ENCODE measurements around the gene SCN9A. TPM values are rescaled to one million over a fixed set of nuclear protein-coding genes. Genes with fewer than 3 reads are reported as not detected.
"Not testable (repeated sequence)": the region's sequence is repeated elsewhere in the genome, so short reads cannot be mapped to it uniquely, and the experiment has no call there.

Gene SCN9A
- total and polyA plus RNA-seq, 2 of the 4 experiments (the other 2 are of a cell fraction) = 40.1 to 135 TPM

DNA sequence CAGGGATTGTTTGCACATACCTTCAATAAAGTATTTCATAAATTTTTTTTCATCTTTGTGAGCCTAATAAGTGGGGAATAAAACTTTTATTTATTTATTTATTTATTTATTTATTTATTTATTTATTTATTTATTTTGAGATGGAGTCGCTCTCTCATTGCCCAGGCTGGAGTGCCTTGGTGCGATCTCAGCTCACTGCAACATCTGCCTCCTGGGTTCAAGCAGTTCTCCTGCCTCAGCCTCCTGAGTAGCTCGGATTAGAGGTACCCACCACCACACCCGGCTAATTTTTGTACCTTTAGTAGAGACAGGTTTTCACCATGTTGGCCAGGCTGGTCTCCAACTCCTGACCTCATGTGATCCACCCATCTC, 17.8 kb downstream of the SCN9A start:
- H3K36me3 ChIP-seq (ENCODE audit: control insufficient read depth, insufficient read depth, low read length); H3K9me3 ChIP-seq (ENCODE audit: control insufficient read depth, insufficient read depth, low read length); H3K27ac ChIP-seq (ENCODE audit: insufficient read depth, low read length); H3K27me3 ChIP-seq (ENCODE audit: control insufficient read depth, insufficient read depth, low read length); H3K9ac ChIP-seq (ENCODE audit: low read depth, low read length); H3K14ac ChIP-seq (replicated peaks; ENCODE audit: low read depth, low read length); H3K4ac ChIP-seq (ENCODE audit: low read depth, low read length); dilution Hi-C loops (cut with HindIII; ENCODE audit: low sequenced_read_pairs, unreplicated experiment); BruUV-seq (replicated peaks); H3K23ac ChIP-seq (ENCODE audit: low read depth, low read length); H4K20me1 ChIP-seq (ENCODE audit: insufficient read depth, low read length); POLR2A ChIA-PET (ENCODE audit: unreplicated experiment); H3K18ac ChIP-seq (ENCODE audit: low read depth, low read length); H2AFZ ChIP-seq (replicated peaks; ENCODE audit: low read length, poor library complexity); H3K4me2 ChIP-seq (ENCODE audit: low read depth, low read length); H3K4me3 ChIP-seq (ENCODE audit: insufficient read depth, low read depth, low read length); H2BK5ac ChIP-seq (ENCODE audit: low read depth, low read length, poor library complexity, severe bottlenecking); CTCF ChIA-PET; H2BK120ac ChIP-seq (ENCODE audit: low read depth, low read length); H3K56ac ChIP-seq (ENCODE audit: extremely low read depth, insufficient read depth, low read length); H2BK15ac ChIP-seq (ENCODE audit: low read depth, low read length); H3K9me1 ChIP-seq (ENCODE audit: insufficient read depth, low read length); H2BK20ac ChIP-seq (ENCODE audit: low read depth, low read length); in situ Hi-C loops (cut with MboI; ENCODE audit: low sequenced_read_pairs); DNase-seq; H3K4me1 ChIP-seq (ENCODE audit: control insufficient read depth, insufficient read depth, low read length); ATAC-seq (ENCODE audit: low read depth); H4K8ac ChIP-seq (ENCODE audit: low read depth in 2 of 2, low read length in 2 of 2); H2AK5ac ChIP-seq (ENCODE audit: low read depth, low read length); H4K91ac ChIP-seq (ENCODE audit: insufficient read depth, low read depth, low read length); H2AK9ac ChIP-seq (replicated peaks; ENCODE audit: low read depth, low read length, poor library complexity); H4K5ac ChIP-seq (ENCODE audit: low read depth, low read length): not testable (repeated sequence)
- peaks cover 6 to 25% of the 10 kb centered on the region in 2 experiments; a peak in 3 of 4 replicates for H3K79me1 ChIP-seq (ENCODE audit: low read depth in 1 of 2, low read length in 2 of 2)
- WGBS, 2 experiments (ENCODE audit: extremely low coverage in 2 of 2, insufficient read length in 1 of 2) = 80% methylated on average over 1 of the region's 4 CpGs; no CpG with 5 or more reads in 1 of the 2 experiments
- intact Hi-C loops (cut with micrococcal nuclease) = loop anchor here (5.0 kb wide), 1 partner anchor 574 kb away; no protein-coding TSS in a partner anchor
